SIG-M5 treated with dmso at 0.1 percent for 504 hours (cell line): ENCODE measurements around the gene GRB2.
"Not testable (repeated sequence)": the region's sequence is repeated elsewhere in the genome, so short reads cannot be mapped to it uniquely, and the experiment has no call there.

Experiments used
- DNase-seq: peaks from one replicate; lab custom pipeline; 2025; ENCODE audit not compliant: unreplicated experiment; lab: John Stamatoyannopoulos, UW

Gene GRB2

DNA sequence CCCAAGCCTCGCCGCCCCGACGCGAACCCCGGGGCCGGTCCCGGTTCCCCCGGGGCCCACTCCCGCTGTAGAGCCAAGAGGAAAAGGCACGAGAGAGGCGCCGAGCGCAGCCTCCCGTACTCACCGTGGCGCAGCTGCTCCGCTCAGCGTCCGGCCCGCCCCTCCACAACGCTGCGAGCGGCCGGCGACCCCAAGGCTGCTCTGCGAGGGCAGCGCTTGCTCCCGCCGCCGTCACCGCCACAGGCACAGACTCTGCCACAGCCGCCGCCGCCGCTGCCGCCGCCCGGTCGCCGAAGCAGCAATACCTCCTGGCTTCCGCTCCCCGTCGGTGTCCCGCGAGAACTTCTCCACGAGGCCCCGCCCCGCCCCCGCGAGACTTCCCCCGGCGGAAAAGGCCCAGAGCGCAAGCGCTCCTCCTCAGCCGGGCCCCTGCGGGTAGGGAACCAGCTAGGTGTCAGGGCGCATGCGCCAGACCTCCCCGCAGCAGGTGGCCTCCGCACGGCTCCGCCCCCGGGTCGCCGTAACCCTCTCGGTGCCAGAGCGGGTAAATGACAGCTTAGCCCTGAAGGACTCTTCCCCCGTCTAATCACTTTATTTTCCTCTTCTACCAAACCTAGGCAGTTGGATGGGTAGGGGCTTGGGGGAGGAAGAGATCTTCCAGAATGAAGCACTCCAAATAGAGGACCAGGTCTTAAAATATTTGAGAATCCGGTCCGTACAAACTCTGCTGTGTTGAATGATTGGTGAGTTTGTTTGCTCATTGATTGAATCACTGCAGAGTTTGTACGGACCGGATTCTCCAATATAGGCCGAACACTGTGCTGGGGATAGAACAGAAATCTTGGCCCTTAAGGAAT, at the start of gene GRB2:
TSS of gene GRB2 (minus strand) at position 314 of the 857 bp plus-strand sequence. CDS start 12,050 bp downstream, outside the sequence.
- peak; percentile 98 for DNase-seq

DNA sequence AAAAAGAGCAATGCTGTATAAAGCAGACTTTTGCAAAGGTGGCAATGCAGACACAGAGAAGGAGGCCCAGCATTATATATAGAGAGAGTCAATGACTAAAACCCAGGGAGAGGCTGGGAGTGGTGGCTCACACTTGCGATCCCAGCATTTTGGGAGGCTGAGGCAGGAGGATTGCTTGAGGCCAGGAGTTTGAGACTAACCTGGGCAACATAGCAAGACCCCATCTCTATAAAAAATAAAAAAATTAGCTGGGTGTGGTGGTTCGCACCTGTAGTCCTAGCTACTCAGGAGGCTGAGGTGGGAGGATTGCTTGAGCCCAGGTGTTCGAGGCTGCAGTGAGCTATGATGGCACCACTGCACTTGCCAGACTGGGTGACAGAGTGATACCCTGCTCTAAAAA, 49.2 kb upstream of the GRB2 start:
- DNase-seq = not testable (repeated sequence)

DNA sequence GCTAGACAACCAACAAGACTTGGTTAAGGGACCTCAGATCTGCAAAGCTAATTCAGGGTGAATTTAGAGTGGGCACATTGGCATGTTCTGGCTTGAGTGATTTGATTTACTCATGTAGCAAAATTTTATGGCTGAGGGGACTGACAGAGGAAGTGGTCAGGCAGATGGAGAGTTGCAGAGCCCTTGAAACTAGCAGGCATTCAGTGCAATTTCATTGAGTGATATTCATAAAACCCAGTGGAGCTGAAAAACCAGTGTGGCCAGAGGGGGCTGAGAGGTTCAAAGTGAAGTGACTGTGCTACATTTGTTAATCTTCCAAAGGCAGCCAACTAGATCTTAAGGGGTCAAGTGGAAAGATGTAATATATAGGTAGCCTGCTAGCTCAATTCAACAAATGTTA, 48.7 kb upstream of the GRB2 start:
- no peak for DNase-seq

DNA sequence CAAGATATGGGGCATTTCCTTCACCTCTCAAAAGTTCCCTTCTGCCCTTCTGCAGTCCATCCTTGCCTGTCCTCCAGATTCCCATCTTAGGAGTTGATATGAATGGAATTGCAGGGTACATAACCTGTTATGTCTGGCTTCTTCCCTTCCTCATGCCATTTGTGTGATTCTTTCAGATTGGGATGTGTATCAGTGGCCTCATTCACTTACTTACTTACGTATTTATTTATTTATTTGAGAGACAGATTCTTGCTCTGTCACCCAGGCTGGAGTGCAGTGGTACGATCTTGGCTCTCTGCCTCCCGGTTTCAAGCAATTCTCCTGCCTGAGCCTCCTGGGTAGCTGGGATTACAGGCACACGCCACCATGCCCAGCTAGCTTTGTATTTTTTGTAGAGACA, 44.8 kb upstream of the GRB2 start:
- DNase-seq = no peak

DNA sequence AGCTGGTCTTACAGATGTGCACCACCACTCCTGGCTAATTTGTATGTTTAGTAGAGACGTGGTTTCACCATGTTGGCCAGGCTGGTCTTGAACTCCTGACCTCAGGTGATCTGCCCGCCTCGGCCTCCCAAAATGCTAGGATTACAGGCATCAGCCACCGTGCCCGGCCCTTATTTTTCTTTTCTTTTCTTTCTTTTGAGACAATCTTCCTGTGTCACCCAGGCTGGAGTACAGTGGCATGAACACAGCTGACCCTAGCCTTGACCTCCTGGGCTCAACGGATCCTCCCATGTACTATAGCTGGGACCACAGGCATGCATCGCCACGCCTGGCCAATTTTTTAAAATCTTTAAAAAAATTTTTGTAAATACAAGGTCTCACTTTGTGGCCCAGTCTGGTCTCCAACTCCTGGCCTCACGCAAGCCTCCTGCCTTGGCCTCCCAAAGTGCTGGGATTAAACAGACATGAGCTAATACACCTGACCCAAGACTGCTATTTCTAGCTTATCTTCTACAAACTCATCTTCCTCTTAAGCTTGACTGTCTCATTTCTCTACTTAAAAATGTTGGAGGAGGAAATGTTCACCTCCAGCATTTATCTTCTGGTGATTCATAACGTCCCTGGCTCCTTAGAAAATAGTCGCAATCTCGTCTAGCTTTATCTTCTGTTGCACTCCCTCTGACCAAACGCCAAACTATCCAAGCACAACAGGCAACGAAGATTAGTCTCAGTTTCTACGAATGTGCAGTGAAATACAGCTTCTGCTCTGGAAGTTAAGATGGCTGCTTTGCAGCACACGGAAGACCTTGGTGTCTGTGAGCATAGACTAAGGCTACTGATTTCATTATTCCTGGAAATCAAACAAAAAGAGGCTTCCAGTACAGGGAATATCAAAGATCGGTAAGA, 42.7 kb upstream of the GRB2 start:
- no peak for DNase-seq

DNA sequence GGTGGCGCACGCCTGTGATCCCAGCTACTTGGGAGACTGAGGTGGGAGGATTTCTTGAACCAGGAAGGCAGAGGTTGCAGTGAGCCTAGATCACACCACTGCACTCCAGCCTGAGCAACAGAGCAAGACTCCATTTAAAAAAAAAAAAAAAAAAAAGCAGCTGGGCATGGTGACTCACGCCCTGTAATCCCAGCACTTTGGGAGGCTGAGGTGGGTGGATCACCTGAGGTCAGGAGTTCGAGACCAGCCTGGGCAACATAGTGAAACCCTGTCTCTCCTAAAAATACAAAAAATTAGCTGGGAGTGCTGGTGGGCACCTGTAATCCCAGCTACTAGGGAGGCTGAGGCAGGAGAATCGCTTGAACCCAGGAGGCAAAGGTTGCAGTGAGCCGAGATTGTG, 40.4 kb upstream of the GRB2 start:
- not testable (repeated sequence) for DNase-seq

DNA sequence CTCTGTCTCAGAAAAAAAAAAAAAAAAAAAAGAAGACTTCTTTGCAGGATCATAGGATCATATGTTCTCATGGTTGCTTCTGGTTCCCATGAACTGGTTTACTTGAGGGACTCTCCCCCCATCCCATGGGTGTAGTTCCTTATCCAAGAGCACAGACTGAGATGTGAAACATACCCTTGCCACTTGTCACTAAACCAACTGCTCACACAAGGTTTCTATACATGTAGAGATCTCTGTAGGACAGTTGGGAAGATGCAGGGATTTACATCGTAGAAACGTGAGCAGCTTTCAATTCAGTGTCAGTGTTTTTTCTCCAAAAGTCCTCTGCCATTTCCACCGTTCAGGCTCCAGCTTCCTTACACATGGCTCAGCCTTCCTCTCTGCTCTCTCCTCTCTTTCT, 39.8 kb upstream of the GRB2 start:
- DNase-seq = no peak

DNA sequence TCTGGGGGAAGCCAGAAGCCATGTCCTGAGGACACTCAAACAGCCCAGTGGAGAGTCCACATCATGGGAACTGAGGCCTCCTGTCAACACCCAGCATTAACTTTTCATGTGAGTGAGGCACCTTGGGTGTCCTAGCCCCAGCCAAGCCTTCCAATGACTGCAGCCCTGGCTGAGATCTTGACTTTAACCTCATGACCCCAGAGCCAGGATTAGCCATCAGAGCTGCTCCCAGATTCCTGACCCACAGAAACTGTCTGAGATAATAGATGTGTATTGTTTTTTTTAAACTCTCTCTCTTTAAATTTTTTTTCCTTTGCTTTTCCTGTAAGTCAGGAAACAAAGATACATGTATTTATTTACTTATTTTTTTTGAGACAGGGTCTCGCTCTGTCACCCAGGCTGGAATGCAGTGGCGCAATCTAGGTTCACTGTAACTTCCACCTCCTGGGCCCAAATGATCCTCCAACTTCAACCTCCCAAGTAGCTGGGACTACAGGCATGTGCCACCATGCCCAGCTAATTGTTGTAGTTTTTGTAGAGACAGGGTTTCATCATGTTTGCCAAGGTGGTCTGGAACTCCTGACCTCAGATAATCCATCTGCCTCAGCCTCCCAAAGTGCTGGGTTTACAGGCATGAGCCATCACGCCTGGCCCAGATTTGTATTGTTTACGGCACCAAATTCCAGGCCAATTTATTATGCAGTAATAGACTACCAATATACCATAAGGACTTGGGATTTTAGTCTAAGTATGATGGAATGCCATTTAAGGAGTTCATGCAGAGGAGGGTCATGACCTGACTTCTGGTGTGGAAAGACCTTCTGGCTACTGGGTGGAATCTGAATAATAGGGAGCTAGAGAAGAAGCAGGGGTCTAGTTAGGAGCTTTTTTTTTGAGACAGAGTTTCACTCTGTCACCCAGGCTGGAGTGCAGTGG, 37.0 kb upstream of the GRB2 start:
- DNase-seq = no peak

DNA sequence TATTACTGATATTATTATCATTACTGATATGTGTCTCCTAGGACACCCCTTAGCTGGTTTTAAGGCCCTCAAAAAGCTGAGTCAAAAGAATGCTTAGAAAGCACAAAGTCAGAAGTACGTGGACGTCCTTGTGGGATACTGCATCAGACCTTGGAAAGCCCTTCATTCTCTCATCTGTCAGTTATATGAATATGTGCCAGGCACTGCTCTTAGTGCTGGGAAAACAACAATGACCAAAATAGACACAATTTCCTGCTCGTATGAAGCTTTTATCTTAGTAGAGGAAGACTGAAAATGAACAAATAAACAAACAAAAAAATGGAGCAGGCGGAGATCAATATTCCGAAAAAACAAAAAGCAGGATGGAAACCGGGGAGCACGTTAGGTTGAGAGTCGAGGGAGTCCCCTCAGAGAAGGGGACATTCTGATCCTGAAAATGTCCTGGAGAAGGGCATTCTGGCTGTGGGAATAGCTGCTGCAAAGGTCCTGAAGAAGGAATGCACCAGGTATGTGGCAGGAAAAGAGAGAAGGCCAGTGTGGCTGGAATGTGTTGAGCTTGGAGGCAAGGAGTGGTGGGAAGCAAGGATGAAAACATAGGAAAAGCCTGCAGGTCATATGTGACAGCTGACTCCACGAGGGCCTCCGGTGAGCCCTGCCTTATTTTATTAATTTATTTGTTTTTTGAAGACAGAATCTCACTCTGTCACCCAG, 35.4 kb upstream of the GRB2 start:
- DNase-seq = no peak

DNA sequence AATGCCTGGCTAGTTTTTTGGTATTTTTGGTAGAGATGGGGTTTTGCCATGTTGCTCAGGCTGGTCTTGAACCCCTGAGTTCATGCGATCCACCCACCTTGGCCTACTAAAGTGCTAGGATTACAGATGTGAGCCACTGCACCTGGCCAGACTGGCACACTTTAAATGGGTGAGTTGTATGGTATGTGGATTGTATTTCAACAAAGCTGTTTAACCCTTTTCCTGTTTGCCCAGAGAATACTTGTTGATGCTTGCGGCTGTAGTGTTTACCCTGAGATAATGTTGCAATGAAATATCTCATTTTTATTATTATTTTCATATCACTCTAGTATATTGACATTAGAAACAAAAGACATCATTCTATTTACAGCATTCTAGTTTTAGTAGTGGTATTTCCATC, 33.8 kb upstream of the GRB2 start:
- DNase-seq = no peak

DNA sequence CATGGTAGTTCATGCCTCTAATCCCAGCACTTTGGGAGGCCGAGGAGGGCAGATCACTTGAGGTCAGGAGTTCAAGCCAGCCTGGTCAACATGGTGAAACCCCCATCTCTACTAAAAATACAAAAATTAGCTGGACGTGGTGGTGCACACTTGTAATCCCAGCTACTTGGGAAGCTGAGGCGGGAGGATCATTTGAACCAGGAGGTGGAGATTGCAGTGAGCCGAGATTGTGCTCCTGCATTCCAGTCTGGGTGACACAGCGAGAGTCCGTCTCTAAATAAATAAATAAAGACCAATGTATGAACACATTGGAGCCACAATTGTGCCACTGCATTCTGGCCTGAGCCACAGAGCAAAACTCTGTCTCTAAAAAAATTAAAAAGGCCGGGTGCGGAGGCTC, 31.9 kb upstream of the GRB2 start:
- DNase-seq = not testable (repeated sequence)

DNA sequence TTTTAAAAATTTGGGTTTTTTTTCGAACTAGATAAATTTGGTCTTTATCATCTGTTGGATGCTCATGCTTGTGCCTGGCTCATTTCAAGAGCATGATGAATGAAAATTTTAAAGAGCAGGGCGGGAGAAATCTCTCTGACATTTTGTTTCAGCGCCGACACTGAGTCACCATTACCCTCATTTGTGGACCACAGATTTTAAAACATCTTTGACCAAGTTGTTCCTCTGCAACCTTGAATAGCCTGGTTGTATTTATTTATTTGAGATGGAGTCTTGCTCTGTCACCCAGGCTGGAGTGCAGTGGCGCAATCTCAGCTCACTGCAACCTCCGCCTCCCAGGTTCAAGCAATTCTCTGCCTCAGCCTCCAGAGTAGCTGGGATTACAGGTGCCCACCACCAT, 29.0 kb upstream of the GRB2 start:
- not testable (repeated sequence) for DNase-seq

DNA sequence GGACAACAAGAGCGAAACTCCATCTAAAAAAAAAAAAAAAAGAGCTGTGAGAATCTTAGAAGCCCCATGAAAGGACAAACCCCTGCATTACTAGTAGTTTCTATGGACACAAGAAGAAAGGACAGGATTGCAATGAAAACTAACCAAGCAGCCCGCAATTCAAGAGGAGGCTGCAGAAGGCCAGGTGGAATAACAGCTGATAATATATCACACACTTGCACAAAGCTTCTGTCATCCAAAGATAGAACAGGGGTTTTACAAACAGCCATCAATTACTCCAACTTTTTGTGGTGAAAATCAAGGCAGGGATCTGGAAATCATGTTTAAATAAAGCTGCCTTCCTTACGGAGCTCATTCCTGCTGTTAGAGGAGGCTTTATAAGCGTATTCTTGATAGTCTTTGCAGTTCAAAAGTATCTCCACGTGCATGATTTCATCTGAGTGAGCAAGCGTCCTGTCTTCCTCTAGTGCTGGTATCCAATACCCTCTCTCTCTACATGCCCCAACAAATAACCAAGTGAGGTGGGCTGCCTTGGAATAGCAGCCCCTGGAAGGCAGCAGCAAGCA, 27.8 kb upstream of the GRB2 start:
- DNase-seq = no peak

DNA sequence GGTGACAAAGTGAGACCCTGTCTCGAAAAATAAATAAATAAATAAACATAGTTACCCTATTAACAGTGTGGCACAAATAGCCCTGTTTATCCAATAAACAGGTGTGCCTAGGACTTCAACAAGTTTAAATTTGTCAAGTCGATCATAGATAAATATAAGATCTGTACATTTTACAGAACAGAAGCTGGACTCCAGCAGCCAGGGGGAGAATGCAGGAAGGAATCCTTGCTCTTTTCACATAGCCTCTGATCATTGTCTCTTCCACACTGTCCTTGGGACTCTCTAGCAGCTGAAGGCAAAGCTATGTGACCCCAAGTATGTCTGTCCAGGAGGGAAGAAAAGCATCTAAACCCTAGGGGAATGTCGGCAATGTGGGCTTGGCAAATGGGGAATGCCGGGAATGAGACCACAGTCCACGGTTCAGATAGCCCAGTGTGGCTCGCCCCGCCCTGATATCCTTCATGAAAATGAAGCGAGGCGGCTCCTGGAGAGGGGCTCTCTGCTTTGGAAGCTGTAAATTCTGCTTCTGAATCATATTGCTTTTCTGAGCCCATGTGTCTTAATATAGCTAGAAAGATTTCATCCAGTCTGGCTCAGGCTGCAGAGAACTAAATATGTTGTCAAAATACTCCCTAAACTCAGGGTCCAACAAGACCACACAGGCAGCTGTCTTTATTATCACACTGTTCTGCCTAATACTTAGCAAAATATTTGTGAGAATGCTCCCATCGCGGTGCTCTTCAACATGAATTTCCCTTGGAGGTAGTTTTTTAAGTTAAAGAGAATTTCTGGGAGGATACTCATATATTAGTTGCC, 24.9 kb upstream of the GRB2 start:
- DNase-seq = no peak

DNA sequence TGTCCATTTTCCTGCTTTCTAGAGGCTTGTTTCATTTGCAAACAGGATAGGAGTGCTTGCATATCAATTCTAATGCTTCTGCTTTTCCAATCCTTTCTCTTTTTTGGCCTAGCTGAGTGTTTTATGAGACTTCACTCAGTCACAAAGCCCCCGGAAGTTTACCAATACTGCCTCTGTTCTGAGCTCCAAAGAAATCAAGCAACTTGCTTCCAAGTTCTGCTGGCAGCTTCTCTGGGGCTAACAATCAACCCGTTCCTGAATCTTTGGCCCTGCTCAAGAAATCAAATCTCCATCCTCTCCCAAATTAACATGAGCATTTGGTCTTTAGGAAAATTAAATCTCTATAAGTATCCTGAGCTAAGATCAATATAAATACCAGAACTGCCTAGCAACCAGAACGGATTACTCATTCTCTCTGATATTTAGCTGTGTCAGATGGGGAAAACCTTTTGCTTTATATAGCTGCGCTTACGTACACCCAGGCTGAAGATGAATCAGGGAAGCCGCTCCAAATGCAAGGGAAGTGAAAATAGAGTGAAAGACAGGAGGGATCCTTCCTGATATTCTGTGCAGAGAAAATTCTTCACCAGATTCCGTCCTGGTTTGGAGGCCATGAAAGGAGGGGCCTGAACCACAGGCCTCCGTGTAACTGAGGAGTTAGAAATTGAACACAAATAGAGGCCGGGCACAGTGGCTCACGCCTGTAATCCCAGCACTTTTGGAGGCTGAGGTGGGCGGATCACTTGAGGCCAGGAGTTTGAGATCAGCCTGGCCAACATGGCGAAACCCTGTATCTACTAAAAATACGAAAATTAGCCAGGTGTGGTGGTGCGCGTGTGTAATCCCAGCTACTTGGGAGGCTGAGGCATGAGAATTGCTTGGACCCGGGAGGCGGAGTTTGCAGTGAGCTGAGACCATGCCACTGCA, 23.3 kb upstream of the GRB2 start:
- peak; percentile 88 for DNase-seq

DNA sequence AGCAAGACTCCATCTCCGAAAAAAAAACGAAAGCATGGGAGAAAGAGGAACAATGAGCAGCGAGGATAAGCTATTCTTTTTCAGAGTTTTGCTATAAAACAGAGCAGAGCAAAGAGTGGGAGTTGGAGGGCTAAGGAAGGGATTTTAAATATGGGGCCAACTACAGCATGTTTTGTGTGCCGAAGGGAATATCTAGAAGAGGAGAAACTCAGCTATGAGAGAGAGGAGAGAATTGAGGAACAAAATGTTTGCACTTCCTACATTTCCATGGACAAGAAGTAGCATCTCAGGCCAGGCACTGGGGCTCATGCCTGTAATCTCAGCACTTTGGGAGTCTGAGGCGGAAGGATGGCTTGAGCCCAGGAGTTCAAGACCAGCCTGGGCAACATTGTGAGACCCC, 13.1 kb upstream of the GRB2 start:
- no peak for DNase-seq

DNA sequence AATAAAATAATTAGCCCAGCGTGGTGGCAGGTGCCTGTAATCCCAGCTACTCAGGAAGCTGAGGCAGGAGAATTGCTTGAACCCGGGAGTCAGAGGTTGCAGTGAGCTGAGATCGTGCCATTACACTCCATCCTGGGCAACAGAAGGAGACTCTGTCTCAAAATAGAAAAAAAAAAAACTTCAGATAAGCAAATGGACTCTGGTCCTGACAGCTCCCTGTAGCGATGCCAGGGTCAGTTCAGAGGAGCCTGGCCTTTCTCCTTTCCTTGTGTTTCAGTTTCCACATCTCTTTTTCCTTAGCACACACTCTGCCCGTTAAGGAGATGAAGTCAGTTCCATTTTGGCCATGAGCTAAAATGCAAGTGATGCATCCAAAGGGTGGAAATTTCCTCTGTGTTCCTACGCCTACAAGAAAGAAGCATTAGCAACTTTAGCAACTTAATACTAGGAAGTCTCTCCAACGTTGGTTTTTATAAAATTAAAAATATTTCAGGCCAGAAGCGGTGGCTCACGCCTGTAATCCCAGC, 11.6 kb upstream of the GRB2 start:
- DNase-seq = no peak

DNA sequence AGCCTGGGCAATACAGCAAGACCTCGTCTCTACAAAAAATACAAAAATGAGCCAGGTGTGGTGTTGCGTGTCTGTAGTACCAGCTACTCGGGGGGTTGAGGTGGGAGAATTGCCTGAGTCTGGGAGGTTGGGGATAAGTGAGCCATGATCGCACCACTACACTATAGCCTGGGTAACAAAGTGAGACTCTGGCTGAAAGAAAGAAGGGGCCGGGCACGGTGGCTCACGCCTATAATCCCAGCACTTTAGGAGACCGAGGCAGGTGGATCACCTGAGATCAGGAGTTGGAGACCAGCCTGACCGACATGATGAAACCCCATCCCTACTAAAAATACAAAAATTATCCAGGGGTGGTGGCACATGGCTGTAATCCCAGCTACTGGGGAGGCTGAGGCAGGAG, 10.5 kb upstream of the GRB2 start:
- DNase-seq = no peak
